ENCODE measurements around the gene MMP15. TPM values are rescaled to one million over a fixed set of nuclear protein-coding genes. Genes with fewer than 3 reads are reported as not detected.

Gene MMP15
- total and polyA plus RNA-seq, 4 donors, result 19.5 to 44.5 (median 29.4) TPM

DNA sequence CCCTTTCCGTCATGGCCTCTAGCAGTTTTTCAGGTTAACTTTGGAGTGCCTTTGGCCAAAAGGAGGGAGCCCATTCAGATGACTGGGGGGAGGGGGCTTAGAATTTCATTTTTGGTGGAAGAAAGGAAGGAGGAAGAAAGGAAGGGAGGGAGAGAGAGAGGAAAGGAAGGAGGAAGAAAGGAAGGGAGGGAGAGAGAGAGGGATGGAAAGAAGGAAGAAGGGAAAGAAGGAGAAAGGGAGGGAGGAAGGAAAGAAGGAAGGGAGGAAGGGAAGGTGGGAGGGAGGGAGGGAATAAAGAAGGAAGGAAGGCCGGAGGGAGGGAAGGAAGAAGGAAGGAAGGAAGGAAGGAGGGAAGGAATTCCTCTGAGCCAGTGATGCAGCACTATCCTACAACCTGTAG, 25.7 kb downstream of the MMP15 start:
- 73 to 75% methylated on average over 2 of the region's 2 CpGs for WGBS, 2 donors
- peaks cover 0 to 15% (median 4%) of the 10 kb centered on the region in 5 donors for H3K4me1 ChIP-seq (ENCODE audit: control insufficient read depth in 5 of 5, insufficient read depth in 5 of 5, low read length in 5 of 5)
- no peak overlapping the region for H3K4me3 ChIP-seq
- no peaks in the 10 kb centered on the region for H3K36me3 ChIP-seq (ENCODE audit: control insufficient read depth in 4 of 4, insufficient read depth in 4 of 4, low read length in 4 of 4)
- no peaks in the 10 kb centered on the region for H3K9me3 ChIP-seq (ENCODE audit: control insufficient read depth in 4 of 4, insufficient read depth in 3 of 4, low read length in 3 of 4)
- no peak overlapping the region for H3K27ac ChIP-seq (ENCODE audit: low read depth in 1 of 2, low read length in 1 of 2)
- H3K27me3 ChIP-seq (ENCODE audit: control insufficient read depth in 3 of 3, insufficient read depth in 3 of 3, low read length in 2 of 3), result no peaks in the 10 kb centered on the region
- TF ChIP-seq, protein P1, sequence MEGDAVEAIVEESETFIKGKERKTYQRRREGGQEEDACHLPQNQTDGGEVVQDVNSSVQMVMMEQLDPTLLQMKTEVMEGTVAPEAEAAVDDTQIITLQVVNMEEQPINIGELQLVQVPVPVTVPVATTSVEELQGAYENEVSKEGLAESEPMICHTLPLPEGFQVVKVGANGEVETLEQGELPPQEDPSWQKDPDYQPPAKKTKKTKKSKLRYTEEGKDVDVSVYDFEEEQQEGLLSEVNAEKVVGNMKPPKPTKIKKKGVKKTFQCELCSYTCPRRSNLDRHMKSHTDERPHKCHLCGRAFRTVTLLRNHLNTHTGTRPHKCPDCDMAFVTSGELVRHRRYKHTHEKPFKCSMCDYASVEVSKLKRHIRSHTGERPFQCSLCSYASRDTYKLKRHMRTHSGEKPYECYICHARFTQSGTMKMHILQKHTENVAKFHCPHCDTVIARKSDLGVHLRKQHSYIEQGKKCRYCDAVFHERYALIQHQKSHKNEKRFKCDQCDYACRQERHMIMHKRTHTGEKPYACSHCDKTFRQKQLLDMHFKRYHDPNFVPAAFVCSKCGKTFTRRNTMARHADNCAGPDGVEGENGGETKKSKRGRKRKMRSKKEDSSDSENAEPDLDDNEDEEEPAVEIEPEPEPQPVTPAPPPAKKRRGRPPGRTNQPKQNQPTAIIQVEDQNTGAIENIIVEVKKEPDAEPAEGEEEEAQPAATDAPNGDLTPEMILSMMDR (IDR thresholded peaks at IDR 0.05; ENCODE audit: control extremely low read depth, extremely low read depth), result no peak
- ATAC-seq (ENCODE audit: insufficient read depth, low FRiP score), result no peak
- H3K9ac ChIP-seq (ENCODE audit: insufficient read depth in 1 of 2, low read length in 2 of 2), result no peak overlapping the region
- no peak for DNase-seq

DNA sequence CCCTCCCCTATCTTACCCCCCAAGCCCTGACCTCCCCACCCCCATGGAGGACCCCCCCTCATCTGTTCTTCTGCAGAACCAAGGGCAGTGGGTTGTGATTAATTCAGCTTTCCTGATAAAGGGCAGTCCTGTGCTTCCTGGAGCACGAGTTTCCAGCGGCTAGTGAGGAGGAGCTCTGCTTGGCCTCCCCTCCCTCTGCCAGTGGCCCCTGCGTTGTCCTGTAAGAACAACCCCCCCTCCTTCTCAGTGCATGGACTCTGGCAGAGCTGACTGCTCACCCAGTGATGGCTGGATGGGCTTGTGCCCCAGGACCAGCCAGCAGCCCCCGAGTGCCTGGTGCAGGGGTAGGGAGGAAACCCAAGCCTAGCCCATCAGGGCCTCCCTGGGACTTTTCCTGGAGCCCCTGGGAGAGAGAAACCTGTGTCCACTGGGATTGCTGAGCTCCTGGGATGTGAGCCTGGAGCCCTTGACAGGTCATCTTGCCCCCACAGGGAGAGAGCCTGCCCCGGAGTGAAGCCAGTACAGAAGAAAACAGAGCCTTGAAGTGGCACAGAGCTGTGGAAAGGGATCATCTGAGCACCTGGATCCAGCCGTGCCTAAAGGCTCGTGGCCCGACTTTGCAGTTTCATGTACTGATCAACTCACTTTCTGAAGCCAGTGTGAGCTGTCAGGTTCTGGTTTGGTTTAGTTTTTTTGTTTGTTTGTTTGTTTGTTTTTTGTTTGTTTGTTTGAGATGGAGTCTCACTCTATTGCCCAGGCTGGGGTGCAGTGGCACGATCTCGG, 26.5 kb downstream of the MMP15 start:
- no peak overlapping the region for H3K9ac ChIP-seq (ENCODE audit: insufficient read depth in 1 of 2, low read length in 2 of 2)
- no peak overlapping the region for H3K27ac ChIP-seq (ENCODE audit: low read depth in 1 of 2, low read length in 1 of 2)
- TF ChIP-seq, protein P1 (IDR thresholded peaks at IDR 0.05; ENCODE audit: control extremely low read depth, extremely low read depth), result no peak
- no peak for DNase-seq
- H3K36me3 ChIP-seq (ENCODE audit: control insufficient read depth in 4 of 4, insufficient read depth in 4 of 4, low read length in 4 of 4), result no peaks in the 10 kb centered on the region
- no peak for ATAC-seq (ENCODE audit: insufficient read depth, low FRiP score)
- WGBS, 2 donors, result 72 to 80% methylated on average over 10 of the region's 10 CpGs
- H3K4me3 ChIP-seq, result no peak overlapping the region
- H3K27me3 ChIP-seq (ENCODE audit: control insufficient read depth in 3 of 3, insufficient read depth in 3 of 3, low read length in 2 of 3), result no peaks in the 10 kb centered on the region
- no peaks in the 10 kb centered on the region for H3K9me3 ChIP-seq (ENCODE audit: control insufficient read depth in 4 of 4, insufficient read depth in 3 of 4, low read length in 3 of 4)
- peaks cover 0 to 14% (median 0%) of the 10 kb centered on the region in 5 donors for H3K4me1 ChIP-seq (ENCODE audit: control insufficient read depth in 5 of 5, insufficient read depth in 5 of 5, low read length in 5 of 5)

DNA sequence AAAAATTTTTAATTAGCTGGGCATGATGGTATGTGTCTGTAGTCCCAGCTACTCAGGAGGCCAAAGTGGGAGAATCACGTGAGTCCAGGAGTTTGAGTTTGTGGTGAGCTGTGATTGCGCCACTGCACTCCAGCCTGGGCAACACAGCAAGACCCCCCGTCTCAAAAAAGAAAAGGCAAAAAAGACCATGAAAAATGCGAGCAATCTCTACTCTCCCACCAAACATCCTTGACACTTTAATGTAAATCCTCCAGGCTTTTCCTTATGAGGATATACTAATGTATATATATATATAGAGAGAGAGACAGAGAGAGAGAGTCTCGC, 28.1 kb downstream of the MMP15 start:
- ATAC-seq (ENCODE audit: insufficient read depth, low FRiP score) (no peak), DNase-seq (no peak)
- H3K9ac ChIP-seq (ENCODE audit: insufficient read depth in 1 of 2, low read length in 2 of 2), result no peak overlapping the region
- peaks cover 0 to 4% (median 0%) of the 10 kb centered on the region in 5 donors for H3K4me1 ChIP-seq (ENCODE audit: control insufficient read depth in 5 of 5, insufficient read depth in 5 of 5, low read length in 5 of 5)
- H3K4me3 ChIP-seq, result no peak overlapping the region
- H3K27me3 ChIP-seq (ENCODE audit: control insufficient read depth in 3 of 3, insufficient read depth in 3 of 3, low read length in 2 of 3), result no peaks in the 10 kb centered on the region
- H3K27ac ChIP-seq (ENCODE audit: low read depth in 1 of 2, low read length in 1 of 2), result no peak overlapping the region
- no peaks in the 10 kb centered on the region for H3K36me3 ChIP-seq (ENCODE audit: control insufficient read depth in 4 of 4, insufficient read depth in 4 of 4, low read length in 4 of 4)
- WGBS, 2 donors, result 93 to 94% methylated on average over 5 of the region's 5 CpGs
- H3K9me3 ChIP-seq (ENCODE audit: control insufficient read depth in 4 of 4, insufficient read depth in 3 of 4, low read length in 3 of 4), result no peaks in the 10 kb centered on the region
- TF ChIP-seq, protein P1 (IDR thresholded peaks at IDR 0.05; ENCODE audit: control extremely low read depth, extremely low read depth), result no peak

DNA sequence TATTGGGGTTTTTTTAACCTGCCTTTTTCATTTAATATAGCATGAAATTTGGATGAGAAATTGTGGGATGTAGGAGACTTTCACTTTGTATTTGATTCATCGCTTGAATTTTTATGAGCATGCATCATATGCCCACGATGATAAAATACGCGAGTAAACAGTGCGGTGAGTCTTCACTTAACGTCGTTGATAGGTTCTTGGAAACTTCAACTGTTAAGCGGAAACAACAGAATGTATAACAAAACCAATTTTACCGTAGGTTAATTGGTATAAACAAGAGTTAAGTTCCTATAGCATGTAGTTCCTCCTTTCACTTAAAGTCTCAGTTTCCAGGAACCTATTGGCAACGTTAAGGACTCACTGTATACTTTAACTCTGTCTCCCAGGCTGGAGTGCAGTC, 28.7 kb downstream of the MMP15 start:
- TF ChIP-seq, protein P1 (IDR thresholded peaks at IDR 0.05; ENCODE audit: control extremely low read depth, extremely low read depth), result no peak
- no peaks in the 10 kb centered on the region for H3K9me3 ChIP-seq (ENCODE audit: control insufficient read depth in 4 of 4, insufficient read depth in 3 of 4, low read length in 3 of 4)
- peaks cover 0 to 2% (median 0%) of the 10 kb centered on the region in 5 donors for H3K4me1 ChIP-seq (ENCODE audit: control insufficient read depth in 5 of 5, insufficient read depth in 5 of 5, low read length in 5 of 5)
- WGBS, 2 donors, result 63 to 69% methylated on average over 10 of the region's 10 CpGs
- H3K4me3 ChIP-seq, result no peak overlapping the region
- ATAC-seq (ENCODE audit: insufficient read depth, low FRiP score), result no peak
- no peaks in the 10 kb centered on the region for H3K36me3 ChIP-seq (ENCODE audit: control insufficient read depth in 4 of 4, insufficient read depth in 4 of 4, low read length in 4 of 4)
- H3K27me3 ChIP-seq (ENCODE audit: control insufficient read depth in 3 of 3, insufficient read depth in 3 of 3, low read length in 2 of 3), result no peaks in the 10 kb centered on the region
- H3K9ac ChIP-seq (ENCODE audit: insufficient read depth in 1 of 2, low read length in 2 of 2), result no peak overlapping the region
- no peak for DNase-seq
- no peak overlapping the region for H3K27ac ChIP-seq (ENCODE audit: low read depth in 1 of 2, low read length in 1 of 2)

Data from lung (tissue), 12 donors.